ENCODE results near the gene SERGEF.

GRCh38 chr11:17839450-17839849 lies 173.4 kb downstream of the SERGEF start:
- TF ChIP-seq CTCF (IDR thresholded peaks at IDR 0.05) (no peak), POLR2A (IDR thresholded peaks at IDR 0.05) (no peak)
